ENCODE measurements around the gene LRRC4.

LRRC4 gene

DNA sequence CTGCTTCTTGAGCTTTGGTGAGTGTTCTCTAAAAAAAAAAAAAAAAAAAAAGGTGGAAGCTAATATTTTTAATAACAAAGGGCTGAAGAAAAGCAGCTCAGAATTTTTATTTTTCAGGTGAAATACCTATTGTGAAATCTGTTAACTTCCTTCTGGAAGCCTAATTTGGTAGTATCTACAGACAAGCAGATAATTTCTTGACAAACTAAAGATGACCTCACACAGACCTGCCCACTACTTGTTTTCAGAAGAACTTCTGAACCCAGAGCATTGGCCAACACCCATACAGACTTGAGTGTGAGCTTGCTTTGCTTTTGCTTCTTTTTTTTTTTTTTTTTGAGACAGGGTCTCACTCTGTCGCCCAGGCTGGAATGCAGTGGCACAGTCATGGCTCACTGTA is 31.2 kb downstream of the LRRC4 start:
- Histone ChIP-seq H3K36me3 (peaks cover 36% of the 10 kb centered on the region), H3K9me3 (no peaks in the 10 kb centered on the region), H3K4me3 (ENCODE audit: low read depth in 1 of 2, low read length in 1 of 2) (peak overlapping the region; percentile 18 to 42), H3K4me1 (ENCODE audit: control insufficient read depth in 1 of 2, insufficient read depth in 1 of 2, low read depth in 1 of 2, low read length in 1 of 2) (peaks cover 56 to 72% of the 10 kb centered on the region in 2 experiments), H3K27me3 (no peaks in the 10 kb centered on the region), H3K27ac (peak overlapping the region; percentile 92)
- TF ChIP-seq CTCF (IDR thresholded peaks at IDR 0.05) = no peak

DNA sequence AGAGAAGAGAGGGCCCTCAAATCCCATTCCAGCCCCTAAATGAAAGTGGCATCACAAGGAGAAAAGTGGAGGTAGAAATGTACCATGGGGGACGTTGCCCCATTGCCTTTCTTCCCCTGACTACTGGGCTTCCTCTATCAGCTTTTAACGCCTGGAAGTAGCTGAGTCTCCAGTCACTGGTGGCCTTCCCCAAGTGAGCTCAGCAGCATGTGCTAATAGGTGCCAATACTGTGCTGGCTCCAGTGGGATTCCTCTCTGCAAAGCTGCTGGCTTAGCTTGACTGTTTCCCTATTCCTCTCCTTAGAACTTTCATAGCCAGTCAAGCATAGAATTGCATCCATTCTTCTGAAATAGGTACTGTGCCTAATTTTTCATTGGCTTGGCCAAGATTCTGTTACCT is 32.6 kb downstream of the LRRC4 start:
- H3K27ac ChIP-seq = peak overlapping the region; percentile 92
- H3K36me3 ChIP-seq = peaks cover 36% of the 10 kb centered on the region
- peaks cover 46 to 58% of the 10 kb centered on the region in 2 experiments for H3K4me1 ChIP-seq (ENCODE audit: control insufficient read depth in 1 of 2, insufficient read depth in 1 of 2, low read depth in 1 of 2, low read length in 1 of 2)

GRCh38 chr7:127997226-127997922 is 33.9 kb downstream of the LRRC4 start:
- Histone ChIP-seq H3K9me3 (no peaks in the 10 kb centered on the region), H3K4me3 (ENCODE audit: low read depth in 1 of 2, low read length in 1 of 2) (no peak overlapping the region), H3K36me3 (peaks cover 44% of the 10 kb centered on the region), H3K27ac (no peak overlapping the region), H3K27me3 (no peaks in the 10 kb centered on the region), H3K4me1 (ENCODE audit: control insufficient read depth in 1 of 2, insufficient read depth in 1 of 2, low read depth in 1 of 2, low read length in 1 of 2) (peaks cover 34 to 53% of the 10 kb centered on the region in 2 experiments)
- no peak for TF ChIP-seq CTCF (IDR thresholded peaks at IDR 0.05)

More for the DNA sequence above, 32.6 kb downstream of the LRRC4 start:
- Histone ChIP-seq H3K9me3 (no peaks in the 10 kb centered on the region), H3K4me3 (ENCODE audit: low read depth in 1 of 2, low read length in 1 of 2) (no peak overlapping the region), H3K27me3 (no peaks in the 10 kb centered on the region)
- no peak for TF ChIP-seq CTCF (IDR thresholded peaks at IDR 0.05)

- peaks cover 44% of the 10 kb centered on the region for H3K36me3 ChIP-seq
- H3K4me1 ChIP-seq (ENCODE audit: control insufficient read depth in 1 of 2, insufficient read depth in 1 of 2, low read depth in 1 of 2, low read length in 1 of 2) = peaks cover 34 to 46% of the 10 kb centered on the region in 2 experiments
- no peak overlapping the region for H3K27ac ChIP-seq
- H3K4me3 ChIP-seq (ENCODE audit: low read depth in 1 of 2, low read length in 1 of 2) = no peak overlapping the region
- no peaks in the 10 kb centered on the region for H3K9me3 ChIP-seq
- H3K27me3 ChIP-seq = no peaks in the 10 kb centered on the region
- no peak for TF ChIP-seq CTCF (IDR thresholded peaks at IDR 0.05)
Observed at GRCh38 chr7:127996253-127997071, 34.8 kb downstream of the LRRC4 start.

DNA sequence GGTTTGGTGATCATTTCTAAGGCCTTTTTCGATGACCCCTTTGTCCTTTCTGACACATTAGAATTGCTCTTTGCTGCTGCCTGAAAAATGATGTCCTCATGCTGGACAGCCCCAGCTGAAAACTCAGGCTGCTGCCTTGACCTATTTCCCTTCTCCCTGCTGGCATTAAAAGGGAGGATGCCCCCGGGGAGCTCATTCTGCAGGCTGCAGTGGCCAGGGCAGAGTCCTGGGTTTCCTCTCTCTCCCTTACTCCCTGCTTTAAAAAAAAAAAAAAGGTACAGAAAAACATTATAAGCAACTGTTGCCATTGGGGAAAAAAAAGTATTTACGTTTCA is 35.4 kb downstream of the LRRC4 start:
- peaks cover 45% of the 10 kb centered on the region for H3K36me3 ChIP-seq
- H3K9me3 ChIP-seq = no peaks in the 10 kb centered on the region
- no peaks in the 10 kb centered on the region for H3K27me3 ChIP-seq
- no peak for TF ChIP-seq CTCF (IDR thresholded peaks at IDR 0.05)
- no peak overlapping the region for H3K4me3 ChIP-seq (ENCODE audit: low read depth in 1 of 2, low read length in 1 of 2)
- H3K27ac ChIP-seq = peak overlapping the region; percentile 25
- peaks cover 28 to 40% of the 10 kb centered on the region in 2 experiments for H3K4me1 ChIP-seq (ENCODE audit: control insufficient read depth in 1 of 2, insufficient read depth in 1 of 2, low read depth in 1 of 2, low read length in 1 of 2)
